Left kidney (tissue), 2 donors: ENCODE results near the gene PAK4. TPM values are rescaled to one million over a fixed set of nuclear protein-coding genes. Genes with fewer than 3 reads are reported as not detected.
"Not testable (repeated sequence)": the region's sequence is repeated elsewhere in the genome, so short reads cannot be mapped to it uniquely, and the experiment has no call there.

Source experiments
- DNase-seq: peaks from one replicate; pipeline ENCODE4 v3.0.0-alpha.2; 2013
- polyA plus RNA-seq: library from polyadenylated mRNA; unstranded; fragments of 120-200 nt; gene quantifications from one replicate; pipeline ENCODE4 v1.2.1, GENCODE V29; 2013; ENCODE audit not compliant: insufficient read length

The PAK4 gene
- polyA plus RNA-seq, 1 donor: 46.1 TPM

DNA sequence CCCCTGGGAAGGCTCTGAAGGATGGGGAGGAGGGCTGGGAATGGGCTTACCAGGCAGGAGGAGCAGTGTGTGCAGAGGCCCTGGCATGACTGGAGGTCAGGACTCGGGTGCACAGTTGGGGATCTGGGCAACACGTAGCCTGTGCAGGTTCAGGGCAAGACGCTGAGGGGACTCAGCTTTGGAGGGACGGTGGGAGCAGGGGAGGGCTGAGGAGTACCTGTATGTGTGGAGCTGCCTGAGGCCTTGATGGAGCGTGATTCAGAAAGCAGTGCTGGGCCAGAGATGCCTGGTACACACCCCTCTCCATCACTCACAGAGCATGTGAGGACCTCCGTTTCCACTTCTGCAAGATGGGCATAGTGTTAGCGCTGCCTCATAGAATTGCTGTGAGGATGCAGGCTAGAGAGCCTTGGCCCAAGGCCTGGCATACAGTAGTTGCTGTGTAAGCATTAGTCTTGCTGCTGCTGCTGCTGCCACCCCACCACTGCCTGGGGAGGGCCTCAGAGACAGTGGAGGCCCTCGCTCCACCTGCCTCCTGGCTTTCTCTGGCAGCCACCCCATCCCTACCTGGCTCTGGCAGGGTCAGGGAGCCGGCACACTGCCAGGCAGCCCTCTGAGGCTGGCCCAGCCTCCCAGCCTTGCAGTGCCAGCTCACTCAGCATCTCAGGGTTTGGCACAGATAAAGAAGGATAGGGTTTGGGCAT is 2.4 kb downstream of the PAK4 start:
- no peak for DNase-seq

DNA sequence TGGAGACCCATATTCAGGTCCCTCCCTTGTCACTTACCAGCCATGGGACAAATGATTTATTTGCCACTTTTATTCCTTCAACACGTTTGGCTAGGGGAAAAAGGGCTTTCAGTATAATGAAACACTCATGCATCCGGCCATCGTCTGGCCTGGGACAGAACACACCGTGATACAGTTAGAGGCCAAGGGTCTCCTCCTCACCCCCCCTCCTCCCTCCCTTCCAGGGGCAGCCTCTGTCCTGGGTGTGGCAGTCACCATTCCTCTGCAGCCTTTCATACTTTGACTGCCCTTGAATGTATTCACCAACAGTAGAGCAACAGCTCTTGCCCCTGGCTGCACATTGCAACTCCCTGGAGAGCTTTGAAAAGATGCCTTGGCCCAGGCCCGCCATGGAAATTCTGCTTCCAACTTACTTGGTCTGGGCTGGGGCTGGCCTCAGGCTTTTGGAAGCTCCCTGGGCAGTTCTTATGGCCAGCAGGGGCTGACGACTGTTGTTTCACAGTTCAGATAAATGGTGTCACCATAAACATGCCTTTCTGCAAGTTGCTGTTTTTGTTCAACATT is 3.0 kb downstream of the PAK4 start:
- no peak for DNase-seq

DNA sequence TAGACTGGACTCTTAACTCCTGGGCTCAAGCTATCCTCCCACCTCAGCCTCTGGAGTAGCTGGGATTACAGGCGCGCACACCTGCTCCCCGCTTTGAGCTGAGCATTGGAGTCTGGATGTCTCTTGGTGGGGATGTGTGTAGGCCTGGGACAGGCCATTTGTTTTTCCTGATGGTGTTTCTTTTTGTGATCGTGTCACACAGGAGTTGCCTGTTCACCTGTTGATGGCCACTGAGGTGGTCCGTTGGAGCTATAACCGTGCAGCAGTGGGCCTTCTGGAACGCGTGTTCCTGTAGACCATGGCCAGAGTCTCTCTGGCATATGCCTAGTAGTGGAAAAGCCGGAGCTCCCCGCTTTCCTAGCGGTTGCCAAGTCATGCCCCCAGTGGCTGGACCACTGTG is 3.5 kb downstream of the PAK4 start:
- no peak for DNase-seq

DNA sequence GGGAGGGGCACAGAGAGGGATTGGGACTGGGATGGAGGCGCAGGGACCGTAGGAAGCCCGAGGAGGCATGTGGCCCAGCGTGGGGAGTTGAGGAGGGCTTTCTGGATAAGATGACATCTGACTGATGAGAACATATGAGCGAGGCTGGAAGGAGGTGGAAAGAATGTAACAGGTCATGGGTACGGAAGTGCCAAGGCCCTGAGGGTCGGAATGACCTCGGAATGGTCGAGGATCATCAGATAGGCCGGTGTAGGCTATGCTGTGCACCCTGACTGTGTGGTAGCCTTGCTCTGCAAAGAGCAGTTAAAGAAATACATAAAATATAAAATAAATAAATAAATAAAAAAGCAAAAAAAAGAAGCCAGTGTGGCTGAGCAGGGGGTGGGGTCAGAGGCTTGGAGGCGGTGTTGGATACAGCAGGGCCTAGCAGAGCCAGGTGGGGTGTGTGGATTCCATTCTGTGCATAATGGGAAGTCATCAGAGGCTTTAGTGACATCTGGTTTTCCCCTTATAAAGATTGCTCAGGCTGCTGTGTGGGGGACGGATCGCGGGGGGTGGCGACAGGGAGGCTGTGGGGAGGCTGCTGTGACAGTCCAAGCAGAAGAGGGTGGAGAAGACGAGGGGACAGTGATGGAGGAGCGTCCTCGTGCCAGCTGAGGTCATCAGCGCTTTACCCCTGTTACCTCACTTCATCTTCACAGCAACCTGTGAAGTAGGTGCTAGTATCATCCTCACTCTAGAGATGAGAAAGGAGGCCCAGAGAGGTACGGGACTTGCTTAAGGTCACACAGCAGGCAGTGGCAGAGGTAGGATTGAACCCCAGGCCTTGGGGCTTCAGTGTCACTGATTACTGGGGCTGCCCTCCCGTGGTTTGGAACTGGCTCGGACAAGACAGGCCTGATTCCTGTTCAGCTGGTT is 5.0 kb downstream of the PAK4 start:
- DNase-seq: no peak

DNA sequence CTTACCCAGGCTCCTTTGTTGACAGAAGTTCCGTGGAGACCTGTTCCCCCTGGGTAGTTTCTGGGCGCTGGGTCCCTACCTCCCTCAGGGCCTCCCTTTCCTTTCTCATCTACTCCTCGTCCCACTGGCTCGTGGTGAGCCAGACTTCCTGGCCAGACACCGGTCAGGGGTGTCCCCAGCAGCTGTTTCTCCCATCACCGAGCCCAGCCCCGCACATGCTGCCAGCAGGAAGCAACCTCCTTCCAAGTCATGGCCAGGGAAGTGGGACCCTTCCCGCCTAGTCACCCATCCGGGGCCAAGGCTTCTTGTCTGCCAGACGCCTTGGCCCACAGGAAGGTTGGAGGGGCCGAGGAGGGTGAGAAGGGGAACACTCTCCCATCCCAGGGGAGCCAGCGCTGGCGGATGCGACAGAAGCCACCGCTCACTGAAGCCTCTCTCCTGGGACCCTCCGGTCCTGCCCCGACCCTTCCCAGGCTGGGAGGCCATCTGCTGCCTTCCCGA is 5.7 kb downstream of the PAK4 start:
- DNase-seq: no peak

DNA sequence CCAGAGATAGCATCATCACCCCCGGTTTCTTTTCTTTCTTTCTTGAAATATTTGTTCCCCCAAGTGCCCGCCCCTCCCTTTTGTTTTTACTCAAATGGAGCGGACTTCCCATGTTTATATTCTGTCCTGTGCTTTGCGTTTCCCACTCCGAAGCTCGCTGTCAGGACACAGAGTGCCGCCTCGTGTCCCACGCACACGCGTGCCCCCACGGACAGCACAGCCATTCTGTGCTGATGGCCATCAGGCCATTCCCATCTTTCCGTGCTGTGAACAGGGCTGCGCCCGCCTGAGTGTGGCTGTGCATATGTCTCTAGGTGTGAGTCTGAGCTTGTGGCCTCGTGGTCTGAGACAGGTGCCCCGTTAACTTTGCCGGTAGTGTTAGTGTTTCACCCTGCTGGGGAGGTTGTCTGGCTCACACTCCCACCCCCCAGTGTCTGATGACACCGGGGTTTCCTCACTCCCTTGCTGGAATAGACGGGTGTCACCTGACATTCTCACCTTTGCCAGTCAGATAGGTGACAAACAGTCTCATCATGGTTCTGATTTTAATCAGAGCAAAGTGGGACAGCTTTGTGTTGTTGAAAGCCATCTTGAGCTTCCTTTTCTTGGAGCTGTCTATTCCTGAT is 6.9 kb downstream of the PAK4 start:
- DNase-seq: no peak

DNA sequence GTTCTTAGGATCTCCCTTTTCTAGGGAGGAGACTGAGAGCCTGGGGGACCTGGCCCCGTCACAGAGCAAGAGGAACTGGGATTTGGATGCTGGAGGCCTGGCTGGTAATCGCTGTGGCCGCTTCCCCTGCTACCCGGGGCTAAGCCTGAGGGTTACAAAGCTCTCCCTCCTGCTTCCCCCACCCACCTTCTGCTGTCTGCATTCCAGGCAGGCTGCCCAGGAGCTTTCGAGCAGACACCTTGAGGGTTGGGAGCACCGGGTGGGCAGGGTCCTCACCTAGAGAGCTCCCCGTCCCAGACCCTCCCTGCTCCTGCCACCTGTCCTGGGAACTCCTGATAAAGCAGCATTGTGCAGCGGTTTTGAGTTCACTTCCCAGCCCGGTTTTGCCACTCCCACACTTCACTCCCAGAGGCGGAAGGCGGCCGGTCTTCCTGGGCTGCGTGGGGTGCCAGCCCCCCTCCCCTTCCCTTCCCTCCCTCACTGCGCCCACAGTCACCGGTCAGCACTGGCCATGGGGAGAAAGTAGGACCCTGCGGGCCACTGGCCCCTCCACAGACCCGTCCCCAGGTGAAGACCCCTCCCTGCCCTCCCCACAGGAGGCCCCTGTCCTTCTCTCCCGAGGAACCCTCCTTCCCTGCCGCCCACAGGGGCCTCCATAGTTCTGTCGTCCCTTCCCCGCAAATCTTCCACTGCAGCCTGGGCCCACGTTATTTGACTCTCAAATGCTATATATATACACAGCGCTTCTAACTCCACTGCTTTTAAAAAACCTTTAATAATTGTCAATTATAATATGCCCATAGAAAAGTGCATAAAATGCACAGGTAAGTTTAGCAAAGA is 8.1 kb downstream of the PAK4 start:
- DNase-seq: no peak

DNA sequence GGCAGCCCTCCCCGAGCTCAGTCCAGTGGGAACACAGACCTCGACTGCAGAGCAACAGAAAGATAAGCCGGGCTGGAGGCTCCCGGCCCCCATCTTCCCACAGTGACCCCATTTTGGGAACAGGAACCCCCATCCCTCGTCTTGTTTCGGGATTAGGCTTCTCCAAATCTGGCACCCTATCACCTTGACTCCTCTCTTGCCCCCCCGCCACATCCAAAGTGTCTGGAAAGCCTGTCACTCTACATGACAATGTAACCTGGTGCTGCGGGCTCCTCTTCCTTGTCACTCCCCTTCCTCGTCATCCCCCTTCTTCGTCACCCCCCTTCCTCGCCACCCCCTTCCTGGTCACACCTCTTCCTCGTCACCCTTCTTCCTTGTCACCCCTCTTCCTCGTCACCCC is 10.1 kb downstream of the PAK4 start:
- DNase-seq: no peak

DNA sequence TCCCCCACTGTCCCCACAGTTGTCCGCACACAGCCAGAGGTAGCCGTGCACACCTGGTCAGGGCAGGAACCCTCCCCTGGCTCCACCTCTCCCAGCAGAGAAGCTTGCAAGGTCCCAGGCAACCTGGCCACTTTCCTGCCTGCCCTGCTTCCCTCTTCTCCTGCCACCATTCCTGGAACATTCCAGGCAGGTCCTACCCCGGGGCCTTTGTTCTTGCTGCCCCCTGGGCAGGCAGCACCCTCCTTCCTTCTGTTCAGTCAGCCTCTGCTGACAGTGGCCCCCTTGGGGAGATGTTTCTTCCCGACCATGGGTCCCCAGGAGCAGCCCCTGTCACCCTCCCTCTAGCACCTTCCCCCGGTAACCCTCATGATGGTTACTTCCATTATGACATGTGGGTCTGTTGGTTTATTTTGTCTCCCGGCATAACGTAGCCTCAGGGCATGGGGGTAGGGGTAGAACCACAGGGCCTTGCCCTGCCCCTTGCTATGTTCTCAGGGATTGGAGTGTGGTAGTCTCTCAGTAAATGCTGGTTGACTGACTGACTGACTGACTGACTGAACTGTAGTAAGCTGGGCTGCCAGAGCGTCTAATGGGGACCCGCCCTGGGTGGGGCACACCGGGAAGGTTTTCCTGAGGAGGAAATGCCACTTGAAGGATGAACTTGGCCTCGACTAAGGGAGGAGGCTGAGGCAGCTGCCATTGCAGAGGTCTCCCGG is 10.8 kb downstream of the PAK4 start:
- DNase-seq: no peak

DNA sequence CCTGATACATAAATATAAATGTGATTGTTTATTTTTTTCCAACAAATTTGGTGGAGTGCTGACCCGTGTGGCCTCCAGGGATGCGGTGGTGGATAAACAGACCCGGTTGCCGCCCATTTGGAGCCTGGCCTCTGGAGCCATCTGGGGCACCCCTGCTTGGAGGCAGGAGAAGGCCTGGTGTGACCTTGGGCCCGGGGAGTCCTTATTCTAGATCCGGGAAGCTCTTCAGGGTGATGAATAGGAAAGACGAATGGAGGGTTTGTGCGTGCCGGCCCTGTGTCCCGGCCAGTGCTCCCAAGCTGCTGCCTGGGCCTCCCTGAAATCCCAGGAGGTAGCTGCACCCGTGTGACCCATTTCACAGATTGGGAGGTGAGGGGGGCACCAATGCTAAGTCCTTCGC is 11.5 kb downstream of the PAK4 start:
- no peak for DNase-seq

DNA sequence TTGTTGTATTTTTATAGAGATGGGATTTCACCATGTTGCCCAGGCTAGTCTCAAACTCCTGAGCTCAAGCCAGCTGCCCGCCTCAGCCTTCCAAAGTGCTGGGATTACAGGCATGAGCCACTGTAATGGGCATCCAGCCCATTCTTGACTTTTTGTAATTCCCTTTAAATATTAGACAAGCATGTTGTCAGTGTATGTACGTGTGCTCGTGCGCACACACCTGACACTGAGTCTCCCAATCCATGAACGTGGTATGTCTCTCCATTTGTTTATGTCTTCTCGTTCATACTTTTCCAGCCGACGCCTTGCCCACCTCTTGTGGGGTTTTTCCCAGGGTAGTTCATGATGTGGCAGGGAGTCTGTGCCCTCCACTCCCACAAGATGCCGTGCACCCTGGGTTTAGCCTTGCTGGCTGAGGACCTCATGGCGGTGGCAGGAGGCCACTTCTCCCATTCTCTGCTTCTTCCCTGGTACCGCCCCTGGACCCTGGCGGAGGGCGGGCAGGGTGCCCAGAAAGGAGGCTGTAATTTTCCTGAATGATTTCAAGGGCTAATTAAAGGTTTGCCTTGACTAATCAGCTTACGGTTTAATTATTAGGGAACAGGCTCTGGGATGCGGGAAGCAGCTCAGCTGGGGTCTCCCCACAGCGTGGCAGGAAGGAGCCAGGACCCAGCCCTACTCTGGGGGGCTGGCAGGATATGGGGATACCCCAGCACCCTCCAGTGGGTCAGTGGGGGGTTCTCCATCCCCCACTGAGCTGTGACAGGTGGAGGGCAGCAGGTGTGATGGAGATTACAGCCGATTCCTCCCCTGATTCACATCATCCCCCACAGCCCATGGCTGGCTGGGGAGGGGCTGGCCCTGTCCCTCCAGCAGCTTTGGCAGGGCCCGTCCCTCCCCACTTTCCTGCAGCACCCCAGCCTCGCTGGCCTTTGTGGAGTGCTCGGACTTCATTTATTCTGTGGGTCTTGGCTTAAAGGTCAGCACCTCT is 12.9 kb downstream of the PAK4 start:
- no peak for DNase-seq

DNA sequence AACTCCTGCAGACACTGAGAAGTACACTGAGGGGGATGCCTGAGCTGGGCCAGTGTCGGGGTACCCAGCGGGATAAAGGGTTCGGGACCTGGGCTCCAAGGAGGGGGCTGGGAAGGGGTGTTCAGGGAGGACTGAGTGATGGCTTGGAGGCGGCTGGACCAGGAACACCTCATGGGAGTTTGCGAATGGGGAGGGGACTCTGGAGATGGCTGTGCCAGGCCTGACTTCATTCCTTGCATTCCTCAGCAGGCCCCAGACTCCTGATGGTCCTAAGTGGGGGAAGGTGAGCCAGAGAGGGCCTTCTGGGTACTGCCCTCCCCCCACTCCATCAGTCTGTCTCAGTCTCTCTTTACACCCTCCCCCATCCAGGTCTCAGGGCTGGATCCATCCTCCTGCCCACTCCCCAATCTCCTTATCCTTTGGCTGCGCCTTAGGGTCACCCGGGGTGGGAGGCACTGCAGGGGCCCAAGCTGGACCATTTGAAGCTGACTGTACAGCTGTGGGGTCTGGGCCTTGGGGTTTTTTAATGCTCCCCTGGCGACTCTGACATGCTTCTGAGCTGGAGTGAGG is 13.8 kb downstream of the PAK4 start:
- no peak for DNase-seq

DNA sequence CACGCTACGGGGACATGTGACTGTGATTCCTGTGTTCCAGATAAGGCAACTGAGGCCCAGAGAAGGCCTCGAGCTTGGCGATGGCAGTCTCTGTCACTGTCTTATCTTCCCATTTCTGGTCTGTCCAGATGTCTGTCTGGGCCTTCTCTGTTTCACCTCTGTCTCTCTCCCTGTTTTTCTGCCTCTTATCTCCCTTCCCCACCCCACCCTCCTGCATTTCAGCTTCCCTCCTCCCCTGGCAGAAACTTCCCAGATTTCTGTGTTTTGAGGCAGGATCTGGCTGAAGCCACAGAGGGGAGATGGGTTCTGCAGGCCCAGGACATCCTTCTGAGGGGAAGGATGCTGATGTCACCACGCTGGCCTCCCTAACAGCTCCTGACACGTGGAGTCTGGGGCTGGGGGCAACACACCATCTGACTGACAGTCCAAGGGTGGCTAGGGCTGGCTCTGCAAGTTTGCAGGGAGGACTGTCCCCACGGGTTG is 14.4 kb downstream of the PAK4 start:
- no peak for DNase-seq

DNA sequence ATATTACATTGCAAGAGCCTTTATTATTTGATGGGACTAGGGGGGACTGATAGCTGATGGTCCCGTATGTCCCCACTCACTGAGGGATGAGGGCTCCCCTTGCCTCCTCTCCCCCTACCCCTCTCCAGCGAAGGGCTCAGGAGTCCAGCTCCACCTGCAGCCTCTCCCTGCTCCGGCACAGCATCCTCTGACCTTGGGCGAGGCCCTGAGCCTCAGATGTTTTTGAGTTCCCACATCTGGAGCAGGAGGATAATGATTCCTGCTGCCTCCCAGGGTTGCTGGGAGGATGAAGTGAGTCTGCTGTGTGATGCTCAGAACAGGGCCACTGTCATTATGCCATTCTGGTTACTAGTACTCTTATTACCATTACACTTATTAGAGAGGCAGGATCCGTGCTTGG is 15.0 kb downstream of the PAK4 start:
- no peak for DNase-seq

DNA sequence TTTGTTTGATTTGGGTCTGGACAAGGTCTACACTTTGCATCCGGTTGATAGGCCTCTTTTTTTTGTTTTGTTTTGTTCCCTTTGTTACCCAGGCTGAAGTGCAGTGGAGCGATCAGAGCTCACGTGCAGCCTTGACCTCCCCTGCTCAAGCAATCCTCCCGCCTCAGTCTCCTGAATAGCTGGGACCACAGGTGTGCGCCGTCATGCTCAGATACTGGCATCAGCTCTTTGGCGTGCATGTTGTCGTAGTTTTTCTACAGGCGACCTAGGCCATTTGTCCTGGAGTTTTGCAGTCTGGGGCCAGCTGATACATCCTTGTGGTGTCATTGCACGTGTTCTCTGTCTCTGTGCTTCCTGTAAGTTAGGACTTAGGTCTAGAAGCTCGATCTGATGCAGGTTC is 16.3 kb downstream of the PAK4 start:
- no peak for DNase-seq

DNA sequence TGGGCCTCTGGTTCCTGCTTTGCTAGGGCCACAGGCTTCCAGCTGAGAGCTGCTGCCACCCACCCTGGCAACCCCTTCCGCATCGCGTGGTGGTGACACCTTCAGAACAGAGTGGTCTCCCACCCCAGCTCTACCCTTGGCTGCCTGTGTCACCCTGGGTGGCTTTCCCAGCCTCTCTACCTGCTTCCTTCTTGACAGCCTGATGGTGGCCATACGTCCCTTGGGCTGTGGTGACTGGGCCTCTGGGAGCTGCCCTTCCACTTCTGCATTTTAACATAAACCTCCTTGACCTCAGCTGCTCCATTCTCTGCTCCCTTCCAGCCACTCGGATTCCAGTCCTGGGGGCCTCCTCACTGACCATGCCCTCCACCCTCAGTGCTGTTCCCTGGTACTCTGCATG is 17.0 kb downstream of the PAK4 start:
- DNase-seq: no peak

DNA sequence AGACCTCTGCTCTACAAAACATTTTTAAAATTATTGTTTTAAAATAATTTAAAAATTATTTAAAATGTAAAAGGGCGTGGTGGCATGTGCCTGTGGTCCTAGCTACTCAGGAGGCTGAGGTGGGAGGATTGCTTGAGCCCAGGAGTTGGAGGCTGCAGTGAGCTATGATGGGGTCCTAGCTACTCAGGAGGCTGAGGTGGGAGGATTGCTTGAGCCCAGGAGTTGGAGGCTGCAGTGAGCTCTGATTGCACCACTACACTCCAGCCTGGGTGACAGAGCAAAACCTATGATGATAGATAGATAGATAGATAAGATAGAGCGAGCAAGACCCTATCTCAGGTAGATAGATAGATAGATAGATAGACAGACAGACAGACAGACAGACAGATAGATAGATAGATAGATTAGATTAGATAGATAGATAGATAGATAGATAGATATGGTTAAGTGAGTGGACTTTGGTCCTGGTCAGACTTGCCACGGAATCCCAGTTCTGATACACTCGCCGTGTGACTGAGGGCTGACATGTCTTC is 18.2 kb downstream of the PAK4 start:
- not testable (repeated sequence) for DNase-seq

DNA sequence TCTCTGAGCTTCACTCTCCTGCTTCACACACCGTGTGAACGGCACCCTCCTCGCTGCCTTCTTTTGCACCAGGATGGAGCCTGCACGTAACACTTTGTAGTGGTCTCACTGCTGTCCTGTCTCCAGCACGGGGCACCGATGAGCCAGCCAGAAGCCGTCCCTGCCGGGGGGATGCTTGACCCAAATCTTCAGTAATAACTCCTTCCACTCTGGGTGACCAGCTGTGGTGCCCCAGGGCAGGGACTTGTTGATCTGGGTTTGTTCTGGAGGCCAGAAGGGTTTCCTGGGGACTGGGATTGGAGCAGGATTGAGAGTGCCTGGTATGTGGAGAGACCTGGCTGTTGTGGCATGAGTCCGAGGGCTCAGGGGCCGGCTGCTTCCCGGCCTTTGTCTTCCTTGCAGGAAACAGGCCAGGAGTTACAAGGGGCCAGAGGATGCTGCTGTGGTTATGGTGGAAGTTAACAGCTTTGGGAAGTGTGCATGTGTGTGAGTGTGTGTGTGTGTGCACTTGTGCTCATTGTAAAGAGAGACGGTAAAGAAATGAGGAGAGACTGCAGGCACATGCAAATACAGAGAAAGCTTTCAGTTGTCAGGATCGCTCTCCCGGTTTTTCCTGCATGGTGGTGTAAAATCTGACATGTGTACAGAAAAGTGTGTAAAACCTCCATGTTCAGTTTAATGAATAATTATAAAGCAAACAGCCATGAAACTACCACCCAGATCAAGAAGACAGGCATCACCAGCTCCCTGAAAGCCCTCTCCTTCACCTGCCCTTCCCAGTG is 18.9 kb downstream of the PAK4 start:
- no peak for DNase-seq
